Pancreas (tissue), 10 donors: Measurements from ENCODE around the gene IRF4. TPM values are rescaled to one million over a fixed set of nuclear protein-coding genes. Genes with fewer than 3 reads are reported as not detected.

ENCODE experiments used
- ATAC-seq, 4 donors: fragments of 200-7000 bp; cut with Tn5 transposase; one replicate each; pipeline versions ENCODE4 v1.8.0 to v1.9.1; 2020; ENCODE audit warnings: mild to moderate bottlenecking in 4 of 4, moderate library complexity in 4 of 4
- DNase-seq, 6 donors: peaks; one replicate each; pipeline ENCODE4 v3.0.0-alpha.2; 2020
- FAIRE-seq: peaks from 2 replicates; lab custom pipeline; 2012; peaks lifted over from hg19 to GRCh38; lab: Jason Lieb, UNC
- H3K27ac ChIP-seq, 4 donors: fragments of 200-600 bp; sonication (generic); 1 replicate in 3 of 4; 2 replicates in 1 of 4; pipeline versions ENCODE4 v1.5.0 to v1.8.0; 2020
- H3K27me3 ChIP-seq, 4 donors: fragments of 200-600 bp; one replicate each; pipeline ENCODE4 v1.8.0; 2021
- H3K36me3 ChIP-seq, 3 donors: fragments of 200-600 bp; sonication (generic) in 1 of 3; one replicate each; pipeline versions ENCODE4 v1.5.0 to v1.8.0; 2020 to 2021
- H3K4me1 ChIP-seq, 3 donors: fragments of 200-600 bp; one replicate each; pipeline ENCODE4 v1.8.0; 2021
- H3K4me3 ChIP-seq, 4 donors: fragments of 200-600 bp; sonication (generic) in 2 of 4; one replicate each; pipeline versions ENCODE4 v1.5.0 to v1.8.0; 2020 to 2021
- H3K9me3 ChIP-seq, 4 donors: fragments of 200-600 bp; one replicate each; pipeline ENCODE4 v1.8.0; 2021
- CTCF ChIP-seq, 4 donors: fragments of 200-600 bp; sonication (generic) in 3 of 4; IDR thresholded peaks; one replicate each; pipeline versions ENCODE4 v1.5.0 to v1.8.0; 2021; ENCODE audit warnings: antibody characterized with exemption in 4 of 4
- WGBS, 2 donors: extraction: QIAGEN DNeasy Blood & Tissue Kit; methylation state at CpG; one replicate each; pipeline ENCODE4 v1.1.7; 2013; 5-methylcytosine and 5-hydroxymethylcytosine counted together
- intact Hi-C, 3 donors: fragments of 100-400 bp; cut with DNase I; formaldehyde crosslinking; loops; one replicate each; pipeline versions ENCODE4 v1.11.1 to v1.14.2; 2022
- polyA plus RNA-seq, 2 donors: library from polyadenylated mRNA; stranded (reverse); fragments of 200-250 nt; gene quantifications; one replicate each; pipeline ENCODE4 v1.2.3, GENCODE V29; 2013
- total RNA-seq, 6 donors: library from RNA; stranded (reverse); fragmentation: NEBNext Ultra II Directional in 4 of 6; extraction: Animal tissue kit (Norgen Biotek cat#: 25700) in 4 of 6; gene quantifications; one replicate each; pipeline versions ENCODE4 v1.2.1 to v1.2.4, GENCODE V29; 2021 to 2023
- donor health status: healthy with polysubstance abuse.
- donor health status: DM: no; HTN: no; CAD: no; lungs with moderate emphysema.
- donor health status: DM: no; HTN: no; CAD: no.
- donor health status: control.
- donor health status: control.
- donor health status: Bipolar disorder and iron deficiency.
- donor health status: DM: yes; HTN: yes; CAD: no.
- donor health status: DM: no; HTN: no; CAD: no.
- donor health status: DM: no; HTN: no; CAD: no.
- donor health status: DM: yes; HTN: yes; CAD: no.

Gene IRF4
- total and polyA plus RNA-seq, 8 donors = 0.04 to 3.8 (median 0.44) TPM

GRCh38 chr6:455006-455585, 63.5 kb downstream of the IRF4 start:
- H3K4me1 ChIP-seq = no peaks in the 10 kb centered on the region
- 71 to 85% methylated on average over 11 of the region's 11 CpGs for WGBS, 2 donors
- no peaks in the 10 kb centered on the region for H3K9me3 ChIP-seq
- ATAC-seq (no peak), FAIRE-seq (no peak), DNase-seq (no peak)
- no peak overlapping the region for H3K27ac ChIP-seq
- H3K27me3 ChIP-seq = no peaks in the 10 kb centered on the region
- H3K4me3 ChIP-seq = no peak overlapping the region
- H3K36me3 ChIP-seq = no peaks in the 10 kb centered on the region
- intact Hi-C loops = no loop called here
- TF ChIP-seq CTCF (IDR thresholded peaks at IDR 0.05) = no peak

- no peaks in the 10 kb centered on the region for H3K9me3 ChIP-seq
- WGBS, 2 donors = 79 to 82% methylated on average over 8 of the region's 8 CpGs
- ATAC-seq (no peak), DNase-seq (no peak), FAIRE-seq (no peak)
- H3K27me3 ChIP-seq = no peaks in the 10 kb centered on the region
- H3K4me1 ChIP-seq = no peaks in the 10 kb centered on the region
- H3K4me3 ChIP-seq = no peak overlapping the region
- no peak overlapping the region for H3K27ac ChIP-seq
- no peaks in the 10 kb centered on the region for H3K36me3 ChIP-seq
- intact Hi-C loops = no loop called here
- TF ChIP-seq CTCF (IDR thresholded peaks at IDR 0.05) = no peak
Measured at GRCh38 chr6:455835-456234, 64.3 kb downstream of the IRF4 start.

- intact Hi-C loops = no loop called here
- H3K4me1 ChIP-seq = no peaks in the 10 kb centered on the region
- no peak for TF ChIP-seq CTCF (IDR thresholded peaks at IDR 0.05)
- DNase-seq = no peak
- no peaks in the 10 kb centered on the region for H3K36me3 ChIP-seq
- H3K9me3 ChIP-seq = no peaks in the 10 kb centered on the region
- no peaks in the 10 kb centered on the region for H3K27me3 ChIP-seq
- ATAC-seq = no peak
- 73 to 87% methylated on average over 5 of the region's 5 CpGs for WGBS, 2 donors
- FAIRE-seq = no peak
- H3K4me3 ChIP-seq = no peak overlapping the region
- H3K27ac ChIP-seq = no peak overlapping the region
Measured at GRCh38 chr6:456358-456867, 64.9 kb downstream of the IRF4 start.

GRCh38 chr6:456887-457286, 65.3 kb downstream of the IRF4 start:
- WGBS, 2 donors = 66 to 78% methylated on average over 4 of the region's 4 CpGs
- FAIRE-seq = no peak
- Histone ChIP-seq H3K27me3 (no peaks in the 10 kb centered on the region), H3K4me3 (no peak overlapping the region), H3K9me3 (no peaks in the 10 kb centered on the region), H3K27ac (no peak overlapping the region), H3K36me3 (no peaks in the 10 kb centered on the region), H3K4me1 (no peaks in the 10 kb centered on the region)
- no peak for TF ChIP-seq CTCF (IDR thresholded peaks at IDR 0.05)
- DNase-seq = no peak
- ATAC-seq = no peak
- intact Hi-C loops = no loop called here

Other genes starting within 250 kb of the IRF4 start
- 10 to 100 TPM; 21.1 to 32.9 (median 27.4) TPM for gene DUSP22, start 99.3 kb upstream of the IRF4 start, total RNA-seq
- 10 to 100 TPM; 16.4 to 20.6 TPM for gene DUSP22, start 99.3 kb upstream of the IRF4 start, polyA plus RNA-seq